C4-2B (cell line): ENCODE results near the gene RADIL.

ENCODE experiments used
- CTCF ChIP-seq: fragments of 450-650 bp; conservative IDR thresholded peaks from 2 replicates; pipeline ENCODE4 v1.5.1; 2017; ENCODE audit warnings: mild to moderate bottlenecking
- ZFX ChIP-seq: fragments of 450-650 bp; IDR thresholded peaks from 2 replicates; pipeline ENCODE4 v1.6.1; 2017

- no peak for TF ChIP-seq CTCF
- TF ChIP-seq ZFX, result no peak
Measured at GRCh38 chr7:4783762-4784351, 99.7 kb downstream of the RADIL start.
